ENCODE results near the gene EPB41L2. TPM values are rescaled to one million over a fixed set of nuclear protein-coding genes. Genes with fewer than 3 reads are reported as not detected.
A peak's percentile ranks its signal among the peaks of the same experiment; 100 is the strongest.

The EPB41L2 gene
- total RNA-seq, 1 donor from 2014 or later = 136 TPM

GRCh38 chr6:130907687-130908086 lies 155.4 kb downstream of the EPB41L2 start:
- no peak overlapping the region for H2AFZ ChIP-seq (ENCODE audit: low read depth, low read length)
- no peak overlapping the region for H3K27ac ChIP-seq (ENCODE audit: low read depth, low read length)
- peaks cover 17% of the 10 kb centered on the region for H3K4me1 ChIP-seq (ENCODE audit: insufficient read depth, low read length)
- no peak overlapping the region for H3K9ac ChIP-seq (ENCODE audit: low read length)
- no peaks in the 10 kb centered on the region for H3K36me3 ChIP-seq (ENCODE audit: insufficient read depth, low read length)
- peak overlapping the region; percentile 49 for H3K4me2 ChIP-seq (ENCODE audit: low read length)
- H3K9me3 ChIP-seq (ENCODE audit: insufficient read depth, low read depth, low read length) = no peaks in the 10 kb centered on the region
- FAIRE-seq = no peak
- no peak overlapping the region for H3K4me3 ChIP-seq (ENCODE audit: insufficient read depth, low read depth, low read length)
- Mint-ChIP-seq H3K27ac (ENCODE audit: unreplicated experiment) (no peak overlapping the region), H3K36me3 (ENCODE audit: low read depth, unreplicated experiment) (no peaks in the 10 kb centered on the region), H3K4me1 (ENCODE audit: low read depth, unreplicated experiment) (peaks cover 3% of the 10 kb centered on the region), H3K9me3 (ENCODE audit: unreplicated experiment) (peaks cover 7% of the 10 kb centered on the region), H3K4me3 (ENCODE audit: unreplicated experiment) (no peak overlapping the region), H3K27me3 (ENCODE audit: low read depth, unreplicated experiment) (no peaks in the 10 kb centered on the region)
- no peaks in the 10 kb centered on the region for H3K27me3 ChIP-seq (ENCODE audit: insufficient read depth, low read length)
- peaks cover 4% of the 10 kb centered on the region for H3K79me2 ChIP-seq (ENCODE audit: insufficient read depth, low read length)
- no peak for TF ChIP-seq CTCF (IDR thresholded peaks at IDR 0.05; ENCODE audit: insufficient read depth, low read depth, low read length)
- no peak for TF ChIP-seq EZH2 (IDR thresholded peaks at IDR 0.05; ENCODE audit: insufficient read depth, low read length)
- no peak for DNase-seq (ENCODE audit: low read depth)
- H4K20me1 ChIP-seq (ENCODE audit: insufficient read depth, low read length) = peaks cover 6% of the 10 kb centered on the region

- peak overlapping the region; percentile 36 for H3K27ac ChIP-seq (ENCODE audit: low read depth, low read length)
- no peak overlapping the region for H3K27ac Mint-ChIP-seq (ENCODE audit: unreplicated experiment)
- H3K9me3 Mint-ChIP-seq (ENCODE audit: unreplicated experiment) = peaks cover 7% of the 10 kb centered on the region
- no peaks in the 10 kb centered on the region for H3K36me3 Mint-ChIP-seq (ENCODE audit: low read depth, unreplicated experiment)
- H3K4me2 ChIP-seq (ENCODE audit: low read length) = peak overlapping the region; percentile 49
- no peaks in the 10 kb centered on the region for H3K27me3 ChIP-seq (ENCODE audit: insufficient read depth, low read length)
- DNase-seq (ENCODE audit: low read depth) = peak; percentile 77
- H3K4me3 Mint-ChIP-seq (ENCODE audit: unreplicated experiment) = no peak overlapping the region
- peaks cover 4% of the 10 kb centered on the region for H3K79me2 ChIP-seq (ENCODE audit: insufficient read depth, low read length)
- no peaks in the 10 kb centered on the region for H3K4me1 Mint-ChIP-seq (ENCODE audit: low read depth, unreplicated experiment)
- TF ChIP-seq CTCF (IDR thresholded peaks at IDR 0.05; ENCODE audit: insufficient read depth, low read depth, low read length) = no peak
- no peak for TF ChIP-seq EZH2 (IDR thresholded peaks at IDR 0.05; ENCODE audit: insufficient read depth, low read length)
- H4K20me1 ChIP-seq (ENCODE audit: insufficient read depth, low read length) = peaks cover 6% of the 10 kb centered on the region
- H3K9me3 ChIP-seq (ENCODE audit: insufficient read depth, low read depth, low read length) = no peaks in the 10 kb centered on the region
- peak; percentile 59 for FAIRE-seq
- no peaks in the 10 kb centered on the region for H3K27me3 Mint-ChIP-seq (ENCODE audit: low read depth, unreplicated experiment)
- H3K9ac ChIP-seq (ENCODE audit: low read length) = no peak overlapping the region
- H3K36me3 ChIP-seq (ENCODE audit: insufficient read depth, low read length) = no peaks in the 10 kb centered on the region
- peaks cover 17% of the 10 kb centered on the region for H3K4me1 ChIP-seq (ENCODE audit: insufficient read depth, low read length)
- H2AFZ ChIP-seq (ENCODE audit: low read depth, low read length) = no peak overlapping the region
- H3K4me3 ChIP-seq (ENCODE audit: insufficient read depth, low read depth, low read length) = peak overlapping the region; percentile 3
Measured at GRCh38 chr6:130906736-130907381, 156.2 kb downstream of the EPB41L2 start.

GRCh38 chr6:130903602-130904001 lies 159.4 kb downstream of the EPB41L2 start:
- no peaks in the 10 kb centered on the region for H3K9me3 Mint-ChIP-seq (ENCODE audit: unreplicated experiment)
- H3K9me3 ChIP-seq (ENCODE audit: insufficient read depth, low read depth, low read length) = no peaks in the 10 kb centered on the region
- H3K27ac Mint-ChIP-seq (ENCODE audit: unreplicated experiment) = no peak overlapping the region
- no peaks in the 10 kb centered on the region for H3K79me2 ChIP-seq (ENCODE audit: insufficient read depth, low read length)
- DNase-seq (ENCODE audit: low read depth) = no peak
- H3K4me1 ChIP-seq (ENCODE audit: insufficient read depth, low read length) = peaks cover 23% of the 10 kb centered on the region
- no peak for FAIRE-seq
- no peak overlapping the region for H3K4me2 ChIP-seq (ENCODE audit: low read length)
- H3K4me3 ChIP-seq (ENCODE audit: insufficient read depth, low read depth, low read length) = no peak overlapping the region
- peaks cover 9% of the 10 kb centered on the region for H3K4me1 Mint-ChIP-seq (ENCODE audit: low read depth, unreplicated experiment)
- H3K27me3 ChIP-seq (ENCODE audit: insufficient read depth, low read length) = no peaks in the 10 kb centered on the region
- no peak overlapping the region for H2AFZ ChIP-seq (ENCODE audit: low read depth, low read length)
- TF ChIP-seq EZH2 (IDR thresholded peaks at IDR 0.05; ENCODE audit: insufficient read depth, low read length) (no peak), CTCF (IDR thresholded peaks at IDR 0.05; ENCODE audit: insufficient read depth, low read depth, low read length) (no peak)
- H3K27ac ChIP-seq (ENCODE audit: low read depth, low read length) = no peak overlapping the region
- H3K27me3 Mint-ChIP-seq (ENCODE audit: low read depth, unreplicated experiment) = no peaks in the 10 kb centered on the region
- peaks cover 3% of the 10 kb centered on the region for H3K36me3 Mint-ChIP-seq (ENCODE audit: low read depth, unreplicated experiment)
- H3K9ac ChIP-seq (ENCODE audit: low read length) = no peak overlapping the region
- peaks cover 6% of the 10 kb centered on the region for H4K20me1 ChIP-seq (ENCODE audit: insufficient read depth, low read length)
- no peak overlapping the region for H3K4me3 Mint-ChIP-seq (ENCODE audit: unreplicated experiment)
- H3K36me3 ChIP-seq (ENCODE audit: insufficient read depth, low read length) = no peaks in the 10 kb centered on the region
